NOMO-1 treated with dmso at 0.1 percent for 144 hours (cell line): ENCODE results near the gene SLC15A1.

Source experiments
- DNase-seq: peaks from one replicate; lab custom pipeline; 2025; ENCODE audit not compliant: unreplicated experiment; lab: John Stamatoyannopoulos, UW

SLC15A1 gene

DNA sequence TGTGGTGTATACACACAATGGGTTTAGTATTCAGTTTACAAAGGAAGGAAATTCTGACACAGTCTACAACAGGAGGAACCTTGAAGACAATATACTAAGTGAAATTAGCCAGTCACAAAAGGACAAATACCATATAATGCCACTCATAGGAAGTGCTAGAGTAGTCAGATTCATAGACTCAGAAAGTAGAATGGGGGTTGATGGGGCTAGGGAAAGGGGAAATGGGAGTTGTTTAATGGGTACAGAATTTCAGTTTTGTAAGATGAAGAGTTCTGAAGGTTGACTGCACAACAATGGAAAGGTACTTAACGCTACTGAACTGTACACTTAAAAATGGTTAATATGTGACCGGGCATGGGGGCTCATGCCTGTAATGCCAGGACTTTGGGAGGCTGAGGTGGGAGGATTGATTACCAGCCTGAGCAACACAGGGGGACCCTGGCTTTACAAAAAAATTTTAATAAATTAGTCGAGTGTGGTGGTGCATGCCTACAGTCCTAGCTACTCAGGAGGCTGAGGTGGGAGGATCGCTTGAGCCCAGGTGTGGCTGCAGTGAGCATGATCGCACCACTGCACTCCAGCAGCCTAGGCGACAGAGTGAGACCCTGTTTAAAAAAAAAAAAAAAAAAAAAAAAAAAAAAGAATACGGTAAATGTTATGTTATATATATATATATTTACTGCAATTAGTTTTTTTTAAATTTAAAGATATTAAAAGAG, 45.0 kb downstream of the SLC15A1 start:
- no peak for DNase-seq

DNA sequence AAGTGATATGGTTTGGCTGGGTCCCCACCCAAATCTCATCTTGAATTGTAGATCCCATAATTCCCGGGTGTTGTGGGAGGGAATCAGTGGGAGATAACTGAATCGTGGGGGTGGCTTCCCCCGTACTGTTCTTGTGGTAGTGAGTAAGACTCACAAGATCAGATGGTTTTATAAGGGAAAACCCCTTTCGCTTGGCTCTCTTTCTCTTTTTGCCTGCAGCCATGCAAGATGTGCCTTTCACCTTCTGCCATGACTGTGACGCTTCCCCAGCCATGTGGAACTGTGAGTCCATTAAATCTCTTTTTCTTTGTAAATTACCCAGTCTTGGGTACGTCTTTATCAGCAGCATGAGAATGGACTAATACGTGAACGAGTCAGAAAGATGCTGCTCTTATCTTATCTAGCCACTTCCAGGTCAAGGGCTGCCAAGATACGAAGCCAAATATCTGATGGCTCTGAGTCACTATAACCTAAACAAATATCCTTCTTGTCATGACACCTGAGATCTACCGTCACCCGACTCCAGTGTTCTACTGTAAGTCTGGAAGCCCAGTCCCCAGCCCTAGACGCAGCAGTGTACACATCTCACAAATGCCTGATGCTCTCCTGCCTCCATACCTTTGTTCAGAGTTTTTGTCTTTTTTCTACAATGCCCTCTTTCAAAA, 45.9 kb downstream of the SLC15A1 start:
- no peak for DNase-seq

DNA sequence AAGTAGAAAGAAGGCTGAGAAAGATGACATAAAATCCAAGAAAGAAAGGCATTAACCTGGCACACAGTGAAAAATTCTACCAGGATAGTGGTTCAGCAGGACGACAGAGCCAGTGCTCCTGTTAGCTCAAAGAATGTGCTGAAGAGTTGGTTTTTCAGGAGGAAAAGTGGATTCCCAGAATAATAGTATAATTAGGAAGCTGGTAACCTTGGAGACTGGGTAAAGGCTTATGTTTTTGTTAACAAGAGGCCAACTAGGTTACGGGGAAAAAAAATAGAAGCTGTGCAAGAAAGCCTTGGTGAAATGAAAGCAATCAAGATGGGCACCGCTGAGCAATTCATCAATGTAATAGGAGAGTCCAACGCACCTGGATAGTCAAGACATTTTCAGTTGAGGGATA, 54.7 kb downstream of the SLC15A1 start:
- no peak for DNase-seq

DNA sequence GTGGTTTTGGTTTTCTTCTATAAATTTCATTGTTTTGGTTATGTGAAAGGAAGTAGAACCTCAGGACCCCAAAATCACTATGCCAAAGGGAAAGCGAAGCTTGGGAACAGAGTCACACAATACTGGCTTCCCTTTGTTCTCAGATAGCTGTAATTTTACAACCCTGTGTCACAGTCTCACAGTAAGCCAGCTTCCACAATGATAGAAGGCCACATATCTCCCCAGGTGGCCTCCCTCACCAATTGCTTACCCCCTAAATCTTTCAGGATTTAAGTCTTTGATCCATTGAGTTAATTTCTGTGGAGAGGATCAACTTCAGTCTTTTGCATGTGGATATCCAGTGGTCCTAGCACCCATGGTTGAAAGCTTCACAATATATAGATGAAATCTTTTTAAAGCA, 58.7 kb downstream of the SLC15A1 start:
- no peak for DNase-seq

DNA sequence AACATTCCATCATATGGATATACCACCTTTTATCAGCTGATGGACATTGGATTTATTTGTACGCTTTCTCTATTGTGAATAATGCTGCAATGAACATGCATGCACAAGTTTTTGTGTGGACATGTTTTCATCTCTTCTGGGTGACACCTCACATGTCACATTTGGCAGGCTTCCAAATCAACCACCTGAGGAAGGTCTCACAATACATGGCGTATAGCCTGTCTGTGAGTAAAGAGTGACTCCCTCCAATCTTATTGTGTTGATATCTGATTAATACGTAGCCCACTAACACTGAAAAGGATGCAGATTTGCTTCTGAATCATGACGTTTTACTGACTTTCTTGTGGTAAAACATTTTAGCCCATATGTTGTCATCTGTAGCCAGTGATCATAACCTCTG, 61.1 kb downstream of the SLC15A1 start:
- no peak for DNase-seq

DNA sequence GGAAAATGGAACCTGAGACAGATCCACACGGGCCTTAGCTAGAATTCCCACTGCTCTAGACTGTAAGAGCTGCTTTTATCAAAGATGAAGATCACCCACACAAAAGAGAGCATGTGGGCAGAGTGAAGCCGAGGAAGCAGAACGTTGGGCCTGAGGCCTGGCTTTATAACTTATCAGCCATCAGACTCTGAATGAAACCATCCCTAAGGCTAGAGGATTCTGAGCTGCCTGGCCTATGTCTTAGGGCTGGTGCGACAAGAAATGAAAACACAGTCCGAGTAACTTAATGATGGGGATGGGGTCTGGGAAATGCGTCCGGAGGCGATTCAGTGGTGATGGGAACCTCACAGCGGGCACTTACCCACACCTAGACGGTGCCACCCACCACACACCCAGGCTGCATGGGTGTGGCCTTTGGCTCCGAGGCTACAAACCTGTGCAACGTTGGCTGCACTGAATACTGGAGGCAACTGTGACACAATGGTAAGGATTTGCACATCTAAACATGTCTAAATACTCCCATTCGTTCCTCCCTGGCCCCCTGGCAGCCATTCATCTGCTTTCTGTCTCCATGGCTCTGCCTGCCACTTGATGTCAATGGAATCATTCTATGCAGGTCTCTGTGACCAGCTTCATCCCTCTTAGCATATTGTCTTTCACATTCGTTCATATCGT, 62.0 kb downstream of the SLC15A1 start:
- DNase-seq = no peak

DNA sequence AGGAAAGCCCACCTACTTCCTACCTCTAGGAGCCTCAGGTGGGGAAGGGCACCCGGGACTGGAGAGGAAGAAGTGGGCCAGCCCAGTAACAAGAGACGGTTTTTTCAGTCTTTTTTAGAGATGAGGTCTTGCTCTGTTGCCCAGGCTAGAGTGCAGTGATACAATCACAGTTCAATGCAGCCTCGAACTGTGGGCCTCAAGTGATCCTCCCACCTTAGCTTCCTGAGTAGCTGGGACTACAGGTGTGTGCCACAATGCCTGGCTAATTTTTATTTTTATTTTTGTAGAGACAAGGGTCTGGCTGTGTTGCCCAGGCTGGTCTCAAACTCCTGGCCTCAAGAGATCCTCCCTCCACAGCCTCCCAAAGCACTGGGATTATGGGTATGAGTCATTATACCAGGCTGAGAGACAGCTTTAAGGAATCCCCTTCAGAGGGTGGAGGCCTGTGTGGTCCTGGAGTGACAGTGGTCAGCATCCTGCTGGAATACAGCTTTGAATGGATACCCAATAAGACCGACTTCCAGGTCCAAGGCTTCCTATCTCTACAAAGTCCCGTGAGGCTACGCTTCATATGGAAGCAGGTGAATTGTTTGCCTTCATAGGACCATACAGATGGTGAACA, 63.0 kb downstream of the SLC15A1 start:
- no peak for DNase-seq

DNA sequence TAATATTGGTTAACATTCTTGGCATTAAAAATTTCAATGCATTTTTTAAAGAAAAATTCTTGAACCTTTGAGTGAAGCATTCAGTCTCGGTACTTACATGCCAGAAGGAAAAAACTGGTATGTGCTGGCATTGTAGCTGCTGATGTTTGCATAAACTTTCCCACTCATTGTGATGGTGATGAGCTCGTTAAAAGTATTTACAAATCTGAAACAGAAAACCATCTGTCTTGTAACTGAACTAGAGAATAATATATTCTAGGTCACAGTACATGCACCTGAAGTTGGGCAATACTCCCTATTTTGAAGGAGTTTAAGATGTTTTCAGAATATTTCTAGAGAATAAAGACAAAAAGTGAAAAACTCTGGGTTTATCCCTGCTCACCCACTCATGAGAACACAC, 64.1 kb downstream of the SLC15A1 start:
- DNase-seq = no peak

DNA sequence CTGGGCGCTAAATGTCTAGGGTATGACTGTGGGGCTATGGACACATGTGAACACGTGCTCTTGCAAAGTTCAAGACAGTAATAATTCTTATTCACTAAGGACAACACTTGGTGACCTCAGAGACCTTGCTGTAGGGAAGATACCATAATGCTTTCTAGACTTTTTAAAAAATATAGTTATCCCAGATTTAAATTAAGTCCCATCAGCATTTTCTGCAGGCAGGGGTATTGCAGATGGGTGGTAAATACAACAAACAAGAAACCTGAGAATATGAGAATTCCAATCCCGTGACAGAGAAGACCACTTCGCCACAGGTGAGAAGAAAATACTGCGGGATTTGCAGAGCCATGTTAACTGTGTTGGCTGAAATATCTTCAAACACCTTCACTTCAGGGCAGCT, 65.2 kb downstream of the SLC15A1 start:
- no peak for DNase-seq

DNA sequence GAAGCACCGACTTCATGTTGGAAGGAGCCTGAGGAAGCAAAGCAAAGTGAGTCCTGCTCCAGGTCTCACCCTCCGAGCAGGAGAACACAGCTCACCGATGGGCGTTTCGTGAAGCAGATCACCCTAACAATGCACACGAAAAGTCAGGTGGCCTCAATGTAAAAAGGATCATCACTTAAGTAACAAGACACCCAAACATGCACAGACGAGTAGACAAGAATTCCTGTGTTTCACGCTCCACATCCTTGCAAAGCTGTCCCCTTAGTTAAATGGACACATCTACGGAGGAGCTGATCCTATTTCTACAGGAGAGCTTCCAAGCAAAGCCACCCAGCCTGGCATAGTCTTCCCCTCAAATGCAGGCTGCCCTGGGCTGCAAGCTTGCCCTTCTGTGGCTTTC, 66.2 kb downstream of the SLC15A1 start:
- no peak for DNase-seq

DNA sequence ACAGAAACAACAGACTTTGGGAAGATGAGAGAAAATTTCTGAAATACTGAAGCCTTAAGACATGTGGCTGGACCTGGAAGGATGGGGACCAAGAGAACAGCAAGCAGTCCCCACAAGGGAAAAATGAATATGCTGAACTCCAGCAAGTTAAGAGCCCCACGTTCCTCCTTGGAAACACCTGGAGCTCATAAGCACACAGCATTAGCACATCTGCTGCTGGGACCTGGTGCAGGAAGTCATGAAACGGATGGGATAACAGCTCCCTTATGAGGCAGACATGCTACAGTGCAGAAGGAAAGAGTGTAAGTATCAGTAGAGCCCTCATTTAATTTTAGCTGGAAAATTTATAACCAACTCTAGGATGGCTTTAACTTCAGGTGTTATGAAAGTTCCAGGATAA, 67.3 kb downstream of the SLC15A1 start:
- DNase-seq = no peak

DNA sequence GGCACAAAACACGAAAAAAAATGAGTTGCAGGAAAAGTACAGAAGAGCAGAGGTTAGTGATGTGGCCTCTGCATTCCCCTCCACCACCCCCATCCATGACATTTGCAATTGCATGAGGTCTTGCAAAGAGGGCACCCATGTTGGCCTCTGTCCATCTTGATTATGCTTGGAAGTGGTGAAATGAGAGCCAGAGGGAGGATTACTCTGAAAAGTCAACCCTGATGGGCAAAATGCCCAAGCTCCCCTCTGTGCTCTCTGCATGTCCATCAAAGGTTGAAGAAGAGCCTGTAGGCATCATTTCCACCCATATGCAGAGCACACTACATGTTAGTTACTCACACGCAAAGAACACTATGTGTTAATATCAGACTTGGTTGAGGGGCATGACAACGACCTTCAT, 71.4 kb downstream of the SLC15A1 start:
- no peak for DNase-seq

DNA sequence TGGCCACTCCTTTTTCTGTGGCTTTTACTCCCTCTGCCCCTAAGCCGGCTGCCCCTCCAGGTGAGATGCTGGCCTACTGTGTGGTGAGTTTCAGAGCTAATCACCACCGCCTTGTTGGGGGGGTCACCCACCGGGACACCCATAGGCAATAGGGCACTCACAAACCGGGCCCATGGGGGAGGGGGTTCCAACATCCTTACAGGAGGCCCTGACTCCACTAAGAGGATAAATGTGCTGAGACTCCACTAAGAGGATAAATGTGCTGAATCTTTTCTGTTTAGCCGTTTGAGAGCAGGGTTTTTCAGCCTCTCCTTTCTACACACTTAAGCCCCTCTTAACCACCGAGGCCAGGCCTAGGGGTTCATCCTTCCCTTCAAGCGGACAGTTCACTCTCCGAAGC, 73.7 kb downstream of the SLC15A1 start:
- DNase-seq = no peak

DNA sequence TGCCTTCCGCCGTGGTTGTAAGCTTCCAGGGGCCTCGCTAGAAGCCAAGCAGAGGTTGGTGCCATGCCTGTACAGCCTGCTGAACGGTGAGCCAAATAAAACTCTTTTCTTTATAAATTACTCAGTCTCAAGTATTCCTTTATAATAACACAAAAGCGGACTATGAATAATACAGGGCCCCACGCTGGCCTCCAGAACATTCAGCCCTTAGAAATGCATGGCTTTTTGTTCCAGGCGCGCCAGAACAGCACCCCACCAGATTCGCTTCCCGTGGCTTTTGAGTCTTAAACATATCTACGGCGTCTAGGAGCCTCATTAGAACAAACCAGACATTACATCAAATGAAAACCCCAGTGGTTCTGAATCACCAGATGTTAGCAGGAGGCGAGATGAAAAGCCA, 75.1 kb downstream of the SLC15A1 start:
- no peak for DNase-seq

DNA sequence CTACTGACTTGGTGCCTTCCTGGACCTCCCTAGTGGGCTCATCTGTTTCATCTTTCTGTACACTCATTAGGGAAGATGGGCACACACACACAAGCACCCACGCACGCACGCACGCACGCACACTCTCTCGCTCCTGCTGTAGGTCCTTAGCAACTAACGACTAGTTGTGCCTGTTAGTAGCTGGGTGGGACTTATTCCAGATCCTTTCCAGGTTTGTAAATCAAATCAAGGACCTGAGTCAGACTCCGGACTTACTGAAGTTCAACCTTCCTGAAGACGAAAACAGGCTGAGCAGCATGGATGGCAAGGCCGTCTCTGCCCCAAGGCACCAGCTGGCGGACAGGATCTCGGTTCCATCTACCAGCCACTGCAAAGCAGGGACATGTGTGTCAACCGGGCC, 76.2 kb downstream of the SLC15A1 start:
- DNase-seq = no peak

DNA sequence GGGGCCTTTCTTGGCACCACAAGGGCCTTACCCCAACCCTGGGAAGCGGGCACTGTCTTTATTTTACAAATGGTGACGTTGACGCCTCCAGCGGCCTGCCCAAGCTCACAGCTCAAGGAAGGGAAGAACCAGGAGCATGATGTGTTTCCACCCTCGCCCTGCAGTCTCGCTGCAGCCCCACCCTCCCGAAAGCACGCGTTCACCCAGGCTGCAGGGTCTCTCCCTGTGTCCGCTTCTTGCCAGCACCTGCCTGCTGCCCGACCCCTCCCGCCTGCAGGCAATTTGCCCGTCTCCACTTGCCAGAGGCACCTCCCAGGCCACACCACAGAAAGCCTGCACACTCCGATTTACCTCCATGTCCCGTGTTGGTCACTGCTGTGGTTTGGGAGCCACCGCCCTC, 76.6 kb downstream of the SLC15A1 start:
- no peak for DNase-seq

DNA sequence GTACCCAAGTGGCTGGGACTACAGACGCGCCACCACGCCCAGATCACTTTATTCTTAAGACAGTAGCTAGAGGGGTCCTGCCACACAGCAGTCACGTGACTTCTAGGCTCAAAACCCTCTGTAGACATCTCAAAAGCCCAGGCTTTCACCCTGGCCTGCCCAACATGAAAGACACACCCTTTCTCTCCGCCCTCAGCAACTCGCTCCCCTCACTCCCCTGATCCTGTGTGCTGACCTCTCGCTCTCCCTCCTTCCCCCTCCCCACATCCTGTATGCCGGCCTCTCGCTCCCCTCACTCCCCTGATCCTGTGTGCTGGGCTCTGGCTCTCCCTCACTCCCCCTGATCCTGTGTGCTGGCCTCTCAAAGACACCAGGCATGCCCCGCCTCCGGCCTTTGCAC, 77.4 kb downstream of the SLC15A1 start:
- no peak for DNase-seq

DNA sequence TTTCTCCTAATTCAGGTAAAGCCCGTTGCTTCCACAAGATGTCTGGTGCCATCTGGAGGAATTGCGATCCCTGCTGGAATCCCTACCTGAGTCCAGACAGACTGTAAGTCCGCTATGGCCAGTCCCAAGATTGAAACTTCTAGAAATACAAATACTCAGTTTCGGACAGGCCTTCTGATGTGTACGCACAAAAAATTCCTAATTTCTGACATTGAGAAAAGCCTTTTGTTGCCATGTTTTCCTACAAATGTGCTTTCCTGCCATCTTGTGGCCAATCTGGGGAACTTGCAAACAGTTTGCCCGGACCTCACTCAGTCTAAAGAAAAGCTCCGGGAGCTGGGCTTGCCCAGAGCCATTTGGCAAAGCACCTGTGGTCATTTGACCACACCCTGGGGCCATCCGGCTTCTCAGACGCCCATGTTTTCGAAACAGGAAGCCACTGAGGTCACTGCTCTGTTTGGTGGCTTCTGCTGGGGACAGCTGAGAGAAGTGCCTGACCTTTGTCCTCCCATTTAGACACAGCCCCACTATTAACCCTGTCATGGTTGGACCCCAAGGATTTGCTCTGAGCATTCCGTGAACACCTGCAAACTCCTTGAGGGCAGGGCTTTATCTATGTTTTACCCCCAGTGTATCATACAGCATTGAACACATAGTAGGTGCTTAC, 79.4 kb downstream of the SLC15A1 start:
- peak; percentile 27 for DNase-seq

DNA sequence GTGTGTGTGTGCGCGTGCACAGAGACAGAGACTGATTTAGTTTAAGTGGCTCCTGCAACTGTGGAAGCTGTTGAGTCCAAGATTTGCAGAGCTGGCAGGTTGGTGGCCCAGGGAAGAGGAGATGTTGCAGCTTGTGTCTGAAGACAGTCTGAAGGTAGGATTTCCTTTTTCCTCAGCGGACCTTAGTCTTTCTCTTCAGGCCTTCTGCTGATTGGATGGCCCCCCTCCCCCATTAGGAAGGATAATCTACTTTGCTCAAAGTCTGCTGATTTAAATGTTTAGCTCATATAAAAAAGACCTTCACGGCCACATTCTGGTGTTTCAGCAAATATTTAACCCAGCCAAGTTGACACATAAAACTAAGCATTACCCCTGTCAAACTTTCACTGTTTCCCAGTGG, 84.3 kb downstream of the SLC15A1 start:
- DNase-seq = no peak

DNA sequence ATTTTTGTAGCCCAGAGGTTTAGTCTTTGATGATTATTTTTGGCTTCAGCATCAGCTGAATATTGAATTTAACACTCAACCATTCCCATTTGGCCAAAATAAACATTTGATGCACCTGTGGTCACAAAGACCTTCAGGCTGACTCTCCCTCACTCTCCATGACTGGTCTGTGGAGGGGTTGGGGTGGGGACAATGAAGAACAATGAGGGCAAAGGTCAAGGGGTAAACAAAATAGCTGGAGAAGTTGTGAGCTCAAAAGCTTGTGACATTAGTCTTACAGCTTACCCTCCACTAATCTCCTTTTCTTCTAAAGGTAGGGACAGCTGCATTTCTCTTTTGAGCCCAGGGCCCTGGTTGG, 86.9 kb downstream of the SLC15A1 start:
- DNase-seq = no peak

DNA sequence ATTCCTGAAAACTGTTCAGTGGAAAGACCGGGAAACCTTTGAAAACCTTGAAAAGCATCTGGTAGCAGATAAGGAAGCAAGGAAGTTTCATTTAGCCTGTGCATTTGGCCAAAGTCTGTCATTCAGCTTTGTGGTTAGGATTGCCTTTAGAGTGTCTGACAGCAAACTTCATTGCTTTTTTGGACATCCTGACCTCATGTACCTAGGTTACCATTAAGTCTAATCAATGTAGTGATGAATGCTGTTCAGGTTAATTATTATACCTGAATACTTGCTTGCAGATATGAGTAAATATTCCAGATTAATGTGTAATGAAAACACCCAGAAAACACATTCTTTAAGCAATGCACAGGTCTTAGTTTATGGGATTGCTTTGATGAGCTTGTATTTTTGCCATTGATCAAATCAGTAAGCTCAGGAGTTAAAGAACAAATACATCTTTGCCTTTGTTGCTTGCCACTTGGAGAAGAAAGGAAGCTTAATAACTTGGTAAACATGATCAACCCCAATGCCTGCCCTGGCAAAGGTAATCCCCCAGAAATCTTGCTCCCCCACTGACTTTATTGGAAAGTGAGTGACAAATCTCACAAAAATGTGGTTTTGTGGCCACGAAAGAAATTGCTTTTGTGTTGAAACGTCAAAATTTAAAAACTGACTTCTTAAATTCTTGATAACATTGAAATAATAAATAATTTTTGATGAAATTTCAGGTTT, 87.4 kb downstream of the SLC15A1 start:
- no peak for DNase-seq
